ENCODE measurements around the gene EGLN3. TPM values are rescaled to one million over a fixed set of nuclear protein-coding genes. Genes with fewer than 3 reads are reported as not detected.

EGLN3 gene
- total RNA-seq, 1 experiment from 2014 or later, result 20.0 TPM

GRCh38 chr14:33929799-33930408 is 21.0 kb downstream of the EGLN3 start:
- H3K9me3 Mint-ChIP-seq, result no peaks in the 10 kb centered on the region
- H3K27me3 Mint-ChIP-seq (ENCODE audit: low read depth), result no peaks in the 10 kb centered on the region
- peaks cover 40% of the 10 kb centered on the region for H3K4me1 Mint-ChIP-seq
- no peak for TF ChIP-seq NFYB (CRISPR knock-in tag; conservative IDR thresholded peaks at IDR 0.05; ENCODE audit: low read depth)
- TF ChIP-seq, protein P1, sequence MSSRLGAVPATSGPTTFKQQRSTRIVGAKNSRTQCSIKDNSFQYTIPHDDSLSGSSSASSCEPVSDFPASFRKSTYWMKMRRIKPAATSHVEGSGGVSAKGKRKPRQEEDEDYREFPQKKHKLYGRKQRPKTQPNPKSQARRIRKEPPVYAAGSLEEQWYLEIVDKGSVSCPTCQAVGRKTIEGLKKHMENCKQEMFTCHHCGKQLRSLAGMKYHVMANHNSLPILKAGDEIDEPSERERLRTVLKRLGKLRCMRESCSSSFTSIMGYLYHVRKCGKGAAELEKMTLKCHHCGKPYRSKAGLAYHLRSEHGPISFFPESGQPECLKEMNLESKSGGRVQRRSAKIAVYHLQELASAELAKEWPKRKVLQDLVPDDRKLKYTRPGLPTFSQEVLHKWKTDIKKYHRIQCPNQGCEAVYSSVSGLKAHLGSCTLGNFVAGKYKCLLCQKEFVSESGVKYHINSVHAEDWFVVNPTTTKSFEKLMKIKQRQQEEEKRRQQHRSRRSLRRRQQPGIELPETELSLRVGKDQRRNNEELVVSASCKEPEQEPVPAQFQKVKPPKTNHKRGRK (CRISPR knock-in tag; IDR thresholded peaks at IDR 0.05; ENCODE audit: borderline replicate concordance), result no peak
- TF ChIP-seq SOX15 (CRISPR knock-in tag; IDR thresholded peaks at IDR 0.05), result no peak
- no peak for TF ChIP-seq MAX (CRISPR knock-in tag; IDR thresholded peaks at IDR 0.05)
- no peak for TF ChIP-seq MYBL2 (CRISPR knock-in tag; IDR thresholded peaks at IDR 0.05)
- no peak for TF ChIP-seq USF2 (CRISPR knock-in tag; IDR thresholded peaks at IDR 0.05)
- TF ChIP-seq ZNF138 (CRISPR knock-in tag; conservative IDR thresholded peaks at IDR 0.05), result no peak
- TF ChIP-seq, protein P2, sequence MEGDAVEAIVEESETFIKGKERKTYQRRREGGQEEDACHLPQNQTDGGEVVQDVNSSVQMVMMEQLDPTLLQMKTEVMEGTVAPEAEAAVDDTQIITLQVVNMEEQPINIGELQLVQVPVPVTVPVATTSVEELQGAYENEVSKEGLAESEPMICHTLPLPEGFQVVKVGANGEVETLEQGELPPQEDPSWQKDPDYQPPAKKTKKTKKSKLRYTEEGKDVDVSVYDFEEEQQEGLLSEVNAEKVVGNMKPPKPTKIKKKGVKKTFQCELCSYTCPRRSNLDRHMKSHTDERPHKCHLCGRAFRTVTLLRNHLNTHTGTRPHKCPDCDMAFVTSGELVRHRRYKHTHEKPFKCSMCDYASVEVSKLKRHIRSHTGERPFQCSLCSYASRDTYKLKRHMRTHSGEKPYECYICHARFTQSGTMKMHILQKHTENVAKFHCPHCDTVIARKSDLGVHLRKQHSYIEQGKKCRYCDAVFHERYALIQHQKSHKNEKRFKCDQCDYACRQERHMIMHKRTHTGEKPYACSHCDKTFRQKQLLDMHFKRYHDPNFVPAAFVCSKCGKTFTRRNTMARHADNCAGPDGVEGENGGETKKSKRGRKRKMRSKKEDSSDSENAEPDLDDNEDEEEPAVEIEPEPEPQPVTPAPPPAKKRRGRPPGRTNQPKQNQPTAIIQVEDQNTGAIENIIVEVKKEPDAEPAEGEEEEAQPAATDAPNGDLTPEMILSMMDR (IDR thresholded peaks at IDR 0.05), result no peak
- TF ChIP-seq ZNF263 (CRISPR knock-in tag; IDR thresholded peaks at IDR 0.05; ENCODE audit: low read depth), result no peak
- TF ChIP-seq NFATC4 (CRISPR knock-in tag; IDR thresholded peaks at IDR 0.05), result no peak
- no peak for TF ChIP-seq TEAD4 (CRISPR knock-in tag; IDR thresholded peaks at IDR 0.05)
- no peak for TF ChIP-seq ARID4B (CRISPR knock-in tag; IDR thresholded peaks at IDR 0.05; ENCODE audit: borderline replicate concordance)
- no peak for TF ChIP-seq ATF1 (CRISPR knock-in tag; IDR thresholded peaks at IDR 0.05)
- TF ChIP-seq PREB (CRISPR knock-in tag; IDR thresholded peaks at IDR 0.05; ENCODE audit: borderline replicate concordance), result no peak
- no peak for TF ChIP-seq NR3C1 (CRISPR knock-in tag; conservative IDR thresholded peaks at IDR 0.05; ENCODE audit: low read depth)
- TF ChIP-seq TP53 (CRISPR knock-in tag; IDR thresholded peaks at IDR 0.05), result no peak
- H3K27ac Mint-ChIP-seq, result no peak overlapping the region
- POLR2A ChIA-PET, result no interaction called here
- DNase-seq (ENCODE audit: low spot score) (no peak), ATAC-seq (no peak)
- no peak overlapping the region for H3K4me3 Mint-ChIP-seq
- CTCF ChIA-PET, result no interaction called here
- H3K36me3 Mint-ChIP-seq, result peaks cover 38% of the 10 kb centered on the region
